IPS DF 6.9 (cell line): ENCODE data around the gene API5.

Experiments used
- DNase-seq: peaks from one replicate; pipeline ENCODE4 v3.0.0-alpha.2; 2013; ENCODE audit warnings: low read depth, low spot score
- H3K27ac ChIP-seq: one replicate; pipeline ENCODE4 v1.5.1; 2013; ENCODE audit warnings: low read length, control low read depth
- H3K27me3 ChIP-seq: 2 replicates; pipeline ENCODE4 v1.6.1; 2013; ENCODE audit warnings: mild to moderate bottlenecking, low read length; ENCODE audit not compliant: control insufficient read depth, insufficient read depth
- H3K36me3 ChIP-seq: 2 replicates; pipeline ENCODE4 v1.6.1; 2013; ENCODE audit warnings: low read length; ENCODE audit not compliant: control insufficient read depth, insufficient read depth
- H3K4me1 ChIP-seq: 2 replicates; pipeline ENCODE4 v1.6.1; 2013; ENCODE audit warnings: low read length; ENCODE audit not compliant: control insufficient read depth, insufficient read depth
- H3K4me3 ChIP-seq: 2 replicates; pipeline ENCODE4 v1.5.1; 2013; ENCODE audit warnings: mild to moderate bottlenecking, low read length
- H3K9me3 ChIP-seq: 2 replicates; pipeline ENCODE4 v1.6.1; 2013; ENCODE audit warnings: low read length, inconsistent platforms; ENCODE audit not compliant: control insufficient read depth, insufficient read depth
- WGBS: extraction: QIAGEN DNeasy Blood & Tissue Kit; methylation state at CpG from one replicate; pipeline ENCODE4 v1.1.7; 2013; ENCODE audit warnings: mixed read lengths, missing lambda C conversion rate; ENCODE audit not compliant: insufficient read length, insufficient coverage; 5-methylcytosine and 5-hydroxymethylcytosine counted together

API5 gene

GRCh38 chr11:43384393-43384792 is 72.6 kb downstream of the API5 start:
- Histone ChIP-seq H3K27me3 (no peaks in the 10 kb centered on the region), H3K9me3 (no peaks in the 10 kb centered on the region), H3K36me3 (no peaks in the 10 kb centered on the region), H3K4me3 (no peak overlapping the region), H3K4me1 (no peaks in the 10 kb centered on the region), H3K27ac (no peak overlapping the region)
- WGBS = no CpG with 5 or more reads among the region's 5 CpGs
- DNase-seq = no peak

- H3K27me3 ChIP-seq = no peaks in the 10 kb centered on the region
- no CpG with 5 or more reads among the region's 5 CpGs for WGBS
- peaks cover 3% of the 10 kb centered on the region; the same call in 1 of the 2 replicates for H3K36me3 ChIP-seq
- no peaks in the 10 kb centered on the region for H3K9me3 ChIP-seq
- DNase-seq = no peak
- no peaks in the 10 kb centered on the region for H3K4me1 ChIP-seq
- H3K27ac ChIP-seq = no peak overlapping the region
- H3K4me3 ChIP-seq = no peak overlapping the region
These were observed 80.9 kb downstream of the API5 start for GRCh38 chr11:43392713-43393112.

DNA sequence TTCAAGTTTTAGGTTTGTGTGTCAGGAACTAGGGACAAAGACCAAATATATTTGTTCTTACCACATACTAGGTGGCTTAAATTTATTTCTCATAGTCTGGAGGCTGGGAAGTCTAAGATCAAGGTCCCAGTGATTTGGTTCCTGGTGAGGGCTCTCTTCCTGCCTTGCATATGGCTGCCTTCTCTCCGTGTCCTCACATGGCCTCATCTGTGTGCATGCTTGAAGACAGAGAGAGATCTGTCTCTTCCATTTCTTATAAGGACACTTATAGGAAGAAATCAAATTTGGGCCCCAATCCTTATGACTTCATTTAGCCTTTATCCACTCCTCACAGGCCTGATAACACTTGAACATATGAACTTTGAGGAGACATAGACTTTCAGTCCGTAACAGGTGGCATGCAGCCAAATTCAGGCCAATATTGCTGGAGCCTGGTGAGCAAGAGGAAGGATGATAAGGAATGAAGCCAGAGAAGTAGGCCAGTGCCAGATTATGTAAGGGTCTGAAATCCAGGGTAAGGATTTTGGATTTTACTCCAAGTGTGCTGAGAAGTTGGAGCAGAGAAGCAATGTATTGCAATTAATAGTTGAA is 82.1 kb downstream of the API5 start:
- peaks cover 3% of the 10 kb centered on the region; the same call in 1 of the 2 replicates for H3K36me3 ChIP-seq
- H3K4me3 ChIP-seq = no peak overlapping the region
- no peak for DNase-seq
- no CpG with 5 or more reads among the region's 2 CpGs for WGBS
- H3K27ac ChIP-seq = no peak overlapping the region
- no peaks in the 10 kb centered on the region for H3K4me1 ChIP-seq
- H3K9me3 ChIP-seq = no peaks in the 10 kb centered on the region
- H3K27me3 ChIP-seq = no peaks in the 10 kb centered on the region
